Ovary (tissue), 3 donors: ENCODE measurements around the gene RTP3.

Source experiments
- EP300 ChIP-seq: sonication (generic); formaldehyde crosslinking; IDR thresholded peaks from one replicate; pipeline ENCODE4 v1.6.1; 2017; ENCODE audit warnings: antibody characterized with exemption
- TF ChIP-seq, protein P1 (sequence below), 3 donors: fragments of 450-650 bp in 2 of 3; fragments of 200-600 bp in 1 of 3; IDR thresholded peaks; one replicate each; pipeline versions ENCODE4 v1.5.1 to v1.8.0; 2016 to 2022; ENCODE audit warnings: antibody characterized with exemption in 3 of 3, mild to moderate bottlenecking in 1 of 3
- donor health status: DM: no; HTN: no; CAD: no.

DNA sequence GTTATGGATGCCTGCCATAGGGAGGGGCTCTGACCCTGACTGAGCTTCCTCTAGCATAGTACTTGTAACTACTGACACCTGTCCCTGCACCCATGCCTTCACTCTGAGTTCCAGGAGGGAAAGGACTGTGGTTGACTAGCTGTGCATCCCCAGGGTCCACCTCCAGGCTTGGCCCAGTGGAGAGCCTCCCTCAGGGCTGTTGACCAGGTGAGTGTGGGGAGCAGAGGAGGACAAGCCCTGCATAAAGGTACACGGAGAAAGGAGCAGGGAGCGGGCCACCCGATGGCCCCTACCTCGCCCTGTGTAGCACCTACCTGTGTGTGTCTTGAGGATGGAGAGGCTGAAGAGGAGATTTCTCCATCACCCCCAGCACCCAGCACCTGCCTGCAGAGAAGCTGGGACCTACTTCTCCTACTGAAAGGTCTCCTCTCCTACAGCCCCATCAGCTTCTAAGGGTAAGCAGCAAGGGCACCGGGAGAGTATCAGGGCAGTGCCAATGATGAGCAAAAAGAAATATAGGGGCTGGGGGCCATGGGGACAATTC, 26.3 kb upstream of the RTP3 start:
- no peak for TF ChIP-seq EP300
- TF ChIP-seq, protein P1, sequence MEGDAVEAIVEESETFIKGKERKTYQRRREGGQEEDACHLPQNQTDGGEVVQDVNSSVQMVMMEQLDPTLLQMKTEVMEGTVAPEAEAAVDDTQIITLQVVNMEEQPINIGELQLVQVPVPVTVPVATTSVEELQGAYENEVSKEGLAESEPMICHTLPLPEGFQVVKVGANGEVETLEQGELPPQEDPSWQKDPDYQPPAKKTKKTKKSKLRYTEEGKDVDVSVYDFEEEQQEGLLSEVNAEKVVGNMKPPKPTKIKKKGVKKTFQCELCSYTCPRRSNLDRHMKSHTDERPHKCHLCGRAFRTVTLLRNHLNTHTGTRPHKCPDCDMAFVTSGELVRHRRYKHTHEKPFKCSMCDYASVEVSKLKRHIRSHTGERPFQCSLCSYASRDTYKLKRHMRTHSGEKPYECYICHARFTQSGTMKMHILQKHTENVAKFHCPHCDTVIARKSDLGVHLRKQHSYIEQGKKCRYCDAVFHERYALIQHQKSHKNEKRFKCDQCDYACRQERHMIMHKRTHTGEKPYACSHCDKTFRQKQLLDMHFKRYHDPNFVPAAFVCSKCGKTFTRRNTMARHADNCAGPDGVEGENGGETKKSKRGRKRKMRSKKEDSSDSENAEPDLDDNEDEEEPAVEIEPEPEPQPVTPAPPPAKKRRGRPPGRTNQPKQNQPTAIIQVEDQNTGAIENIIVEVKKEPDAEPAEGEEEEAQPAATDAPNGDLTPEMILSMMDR (IDR thresholded peaks at IDR 0.05), result no peak
